ENCODE data around the gene RNU6-8.

Gene RNU6-8

GRCh38 chr14:32202491-32202997, 525 bp downstream of the RNU6-8 start:
- no peak for DNase-seq (ENCODE audit: low spot score)
- ChIA-PET CTCF (interaction anchor here (0.5 to 1.0 kb wide), 4 partner anchors 8 to 475 kb away, joined by 3 to 6 read pairs (median 4); no protein-coding TSS in a partner anchor), POLR2A (ENCODE audit: low non-redundant PET) (interaction anchor here (0.6 kb wide), 1 partner anchor 125 kb away, joined by 4 read pairs; no protein-coding TSS in a partner anchor)
- TF ChIP-seq CTCF (conservative IDR thresholded peaks at IDR 0.05; ENCODE audit: low read depth) = no peak
- H3K27ac ChIP-seq = peak overlapping the region; percentile 88

GRCh38 chr14:32201816-32202490, 1.1 kb downstream of the RNU6-8 start, which contains the start of gene RNU6-7:
Gene RNU6-7 (plus strand): TSS chr14:32202045.
- ChIA-PET CTCF (interaction anchor here (0.5 to 1.0 kb wide), 3 partner anchors 8 to 128 kb away, joined by 3 to 4 read pairs (median 4); no protein-coding TSS in a partner anchor), POLR2A (ENCODE audit: low non-redundant PET) (interaction anchor here (0.6 kb wide), 1 partner anchor 124 kb away, joined by 4 read pairs; no protein-coding TSS in a partner anchor)
- TF ChIP-seq CTCF (conservative IDR thresholded peaks at IDR 0.05; ENCODE audit: low read depth) = no peak
- no peak for DNase-seq (ENCODE audit: low spot score)
- H3K27ac ChIP-seq = peak within 1 kb of the TSS; percentile 88

DNA sequence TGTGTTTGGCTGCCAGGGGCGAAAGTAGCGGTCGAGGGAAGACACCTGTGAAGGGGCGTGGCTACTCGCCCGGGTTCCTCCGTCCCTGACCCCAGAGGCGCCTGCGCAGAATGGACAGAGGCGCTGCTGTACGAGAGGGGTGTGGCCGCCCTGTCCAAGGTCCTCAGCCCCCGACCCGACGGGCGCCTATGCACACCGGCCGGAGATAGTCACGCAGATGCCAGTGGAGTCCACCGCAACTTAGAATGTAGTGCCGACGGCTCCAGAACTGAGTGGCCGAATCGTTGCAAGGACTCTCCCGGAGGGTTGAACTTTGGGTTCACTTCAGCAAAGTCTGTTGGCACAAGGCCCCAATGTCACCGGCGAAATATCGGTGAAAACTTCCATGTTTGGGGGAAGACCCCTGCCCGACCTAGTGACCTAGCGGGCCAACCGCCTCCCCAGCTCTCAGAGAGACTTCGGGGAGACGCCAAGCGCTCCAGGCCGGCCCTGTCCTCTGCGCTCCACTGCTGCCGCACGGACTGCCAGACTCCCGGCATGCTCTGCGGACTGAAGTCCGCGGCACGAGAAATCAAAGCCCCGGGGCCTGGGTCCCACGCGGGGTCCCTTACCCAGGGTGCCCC, 1.8 kb downstream of the RNU6-8 start:
- peak overlapping the region; percentile 88 for H3K27ac ChIP-seq

GRCh38 chr14:32200368-32201192, 2.5 kb downstream of the RNU6-8 start:
- ChIA-PET CTCF (no interaction called here), POLR2A (ENCODE audit: low non-redundant PET) (no interaction called here)
- no peak for DNase-seq (ENCODE audit: low spot score)
- no peak for TF ChIP-seq CTCF (conservative IDR thresholded peaks at IDR 0.05; ENCODE audit: low read depth)
- H3K27ac ChIP-seq = peak overlapping the region; percentile 88

More for the DNA sequence above, 1.8 kb downstream of the RNU6-8 start:
- DNase-seq (ENCODE audit: low spot score) = peak; percentile 78
- no peak for TF ChIP-seq CTCF (conservative IDR thresholded peaks at IDR 0.05; ENCODE audit: low read depth)
- ChIA-PET POLR2A (ENCODE audit: low non-redundant PET) (no interaction called here), CTCF (interaction anchor here (1.0 kb wide), 1 partner anchor 55 kb away, joined by 4 read pairs; no protein-coding TSS in a partner anchor)

DNA sequence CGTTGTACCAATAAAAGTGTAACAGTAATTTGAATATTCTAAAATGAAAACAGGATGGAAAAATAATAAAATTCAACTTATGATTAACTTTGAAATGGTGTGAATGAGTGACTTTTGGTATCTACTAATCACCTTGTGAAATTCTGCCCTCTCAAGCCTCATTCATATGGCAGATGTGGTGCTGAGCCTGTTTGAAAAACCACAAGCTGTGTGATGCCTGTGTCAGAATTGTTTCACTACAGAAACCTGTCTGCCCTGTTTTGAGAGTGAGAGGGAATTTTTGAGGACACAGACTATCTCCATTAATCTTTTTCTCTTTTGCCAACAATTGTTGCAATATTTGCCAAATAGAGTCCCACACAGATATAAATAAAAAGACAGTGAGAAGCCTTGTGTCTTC, 5.2 kb downstream of the RNU6-8 start:
- no peak for TF ChIP-seq CTCF (conservative IDR thresholded peaks at IDR 0.05; ENCODE audit: low read depth)
- ChIA-PET POLR2A (ENCODE audit: low non-redundant PET) (no interaction called here), CTCF (interaction anchor here (0.8 kb wide), 1 partner anchor 272 kb away, joined by 3 read pairs; no protein-coding TSS in a partner anchor)
- no peak for DNase-seq (ENCODE audit: low spot score)
- H3K27ac ChIP-seq = no peak overlapping the region

GRCh38 chr14:32195636-32196035, 7.4 kb downstream of the RNU6-8 start:
- H3K27ac ChIP-seq = no peak overlapping the region
- TF ChIP-seq CTCF (conservative IDR thresholded peaks at IDR 0.05; ENCODE audit: low read depth) = no peak
- ChIA-PET CTCF (no interaction called here), POLR2A (ENCODE audit: low non-redundant PET) (no interaction called here)
- DNase-seq (ENCODE audit: low spot score) = no peak

All from RWPE1 (cell line).